Measurements from ENCODE around the gene ZNF554.

The ZNF554 gene

DNA sequence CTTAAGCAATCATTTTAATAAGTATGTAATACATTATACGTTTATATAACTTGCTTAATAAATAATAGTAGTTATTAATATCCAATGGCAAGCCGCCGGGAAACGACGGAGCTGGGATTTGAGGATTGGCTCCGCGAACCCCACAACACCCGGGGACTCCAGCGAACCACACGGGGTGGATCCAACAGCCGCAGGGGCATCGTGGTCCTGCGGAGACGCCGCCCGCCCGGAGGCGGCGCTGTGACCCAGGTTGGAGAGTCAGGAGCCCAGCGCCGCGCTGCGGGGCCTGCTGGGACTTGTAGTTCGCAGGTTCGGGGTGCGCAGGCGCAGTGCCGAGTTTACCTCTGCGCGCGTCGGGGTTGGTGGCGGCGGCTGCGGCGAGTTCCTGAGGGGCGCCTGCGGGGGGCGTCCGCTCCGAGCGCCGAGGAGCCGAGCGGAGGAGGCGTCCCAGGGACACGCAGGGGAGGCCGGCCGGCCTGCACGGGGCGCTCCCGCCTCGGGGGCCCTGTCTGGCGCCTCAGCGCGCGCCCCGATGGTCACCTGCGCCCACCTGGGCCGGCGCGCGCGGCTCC, at the start of gene ZNF554:
TSS of gene ZNF554 (plus strand) at position 329 of the 572 bp plus-strand sequence. CDS start at position 533, 204 bp downstream.
- DNase-seq (ENCODE audit: low read depth in 2 of 2), result peak; percentile 81 to 84

DNA sequence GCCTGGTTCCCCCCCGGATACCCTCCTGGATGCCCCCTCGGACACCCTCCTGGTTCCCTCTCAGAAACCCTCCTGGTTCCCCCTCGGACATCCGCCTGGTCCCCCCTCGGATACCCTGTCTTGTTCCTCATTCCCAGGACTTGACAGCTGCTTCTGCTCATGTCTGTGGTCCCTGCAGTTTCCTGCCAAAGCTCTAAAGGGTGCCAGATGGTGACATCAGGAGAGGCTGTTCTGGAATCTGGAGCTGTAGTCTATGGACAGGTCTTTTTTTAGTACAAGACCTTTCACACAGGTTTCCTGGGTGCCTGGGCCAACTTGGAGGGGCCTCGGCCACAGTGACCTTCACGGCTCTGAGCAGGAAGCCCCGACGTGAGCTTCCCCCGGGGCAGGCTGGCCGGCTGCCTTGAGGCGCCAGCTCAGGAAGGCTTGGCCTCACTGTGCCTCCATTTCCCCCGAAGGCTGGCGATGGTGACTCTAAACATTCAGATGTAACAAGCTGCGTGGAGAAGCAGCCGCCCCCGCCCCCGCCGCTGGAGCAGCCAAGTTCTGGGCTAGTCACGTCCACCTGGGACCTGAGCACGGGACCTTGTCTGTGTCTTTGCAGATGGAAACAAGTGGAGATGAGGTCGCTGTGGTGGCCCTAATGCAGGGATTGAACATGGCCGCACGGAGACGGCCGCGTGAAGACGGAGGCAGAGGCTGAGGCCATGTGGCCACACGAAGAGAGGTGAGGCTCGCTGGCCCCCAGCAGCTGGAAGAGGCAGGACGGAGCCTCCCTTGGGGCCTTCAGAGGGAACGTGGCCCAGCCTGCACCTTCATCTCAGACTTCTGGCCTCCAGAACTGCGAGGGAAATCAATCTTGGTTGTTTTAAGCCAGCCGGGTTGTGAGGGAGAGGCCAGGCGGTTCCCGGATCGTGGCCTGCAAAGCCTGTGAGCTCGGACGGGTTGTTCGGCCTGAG, 49.3 kb upstream of the ZNF554 start:
- no peak for DNase-seq (ENCODE audit: low read depth in 2 of 2)

DNA sequence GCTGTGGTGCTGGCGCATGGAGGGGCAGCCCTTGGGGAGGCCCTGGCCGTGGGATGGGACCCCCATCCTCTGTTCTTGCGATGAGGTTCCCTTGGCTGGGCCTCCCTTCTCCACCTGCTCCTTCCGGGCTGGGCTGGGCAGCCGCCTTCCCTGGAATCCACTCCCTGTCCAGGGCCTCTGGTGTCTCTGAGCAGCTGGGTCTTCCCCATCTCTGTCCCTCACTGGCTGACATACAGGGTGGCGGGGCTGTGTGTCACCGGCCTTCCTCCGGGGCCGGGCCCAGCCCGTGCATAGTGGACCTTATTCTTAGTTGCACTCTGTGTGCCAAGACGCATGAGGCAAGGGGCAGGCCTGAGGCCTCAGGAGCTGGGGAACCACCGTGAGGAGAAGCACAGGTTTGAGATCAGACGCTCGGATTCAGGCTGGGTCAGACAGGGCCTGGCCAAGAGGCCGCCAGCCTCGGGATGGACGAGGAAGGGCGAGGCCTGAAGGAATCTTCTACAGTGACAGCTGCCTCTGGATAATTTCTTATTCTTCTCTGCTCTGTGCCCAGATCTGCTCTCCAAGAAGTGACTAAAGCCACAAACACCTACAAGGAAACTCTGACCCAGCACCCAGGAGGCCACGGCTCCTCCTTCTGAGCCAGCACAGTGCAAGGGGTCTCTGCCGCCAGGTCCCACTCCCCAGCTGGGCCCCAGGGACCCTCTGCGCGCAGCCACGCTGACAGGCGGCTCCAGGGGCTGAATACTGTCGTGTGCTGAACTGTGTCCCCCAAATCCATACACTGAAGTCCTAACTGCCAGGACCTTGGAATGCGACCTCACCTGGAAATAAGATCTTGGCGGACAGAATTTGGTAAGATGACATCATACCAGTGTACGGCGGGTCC, 47.6 kb upstream of the ZNF554 start:
- DNase-seq (ENCODE audit: low read depth in 2 of 2), result no peak

DNA sequence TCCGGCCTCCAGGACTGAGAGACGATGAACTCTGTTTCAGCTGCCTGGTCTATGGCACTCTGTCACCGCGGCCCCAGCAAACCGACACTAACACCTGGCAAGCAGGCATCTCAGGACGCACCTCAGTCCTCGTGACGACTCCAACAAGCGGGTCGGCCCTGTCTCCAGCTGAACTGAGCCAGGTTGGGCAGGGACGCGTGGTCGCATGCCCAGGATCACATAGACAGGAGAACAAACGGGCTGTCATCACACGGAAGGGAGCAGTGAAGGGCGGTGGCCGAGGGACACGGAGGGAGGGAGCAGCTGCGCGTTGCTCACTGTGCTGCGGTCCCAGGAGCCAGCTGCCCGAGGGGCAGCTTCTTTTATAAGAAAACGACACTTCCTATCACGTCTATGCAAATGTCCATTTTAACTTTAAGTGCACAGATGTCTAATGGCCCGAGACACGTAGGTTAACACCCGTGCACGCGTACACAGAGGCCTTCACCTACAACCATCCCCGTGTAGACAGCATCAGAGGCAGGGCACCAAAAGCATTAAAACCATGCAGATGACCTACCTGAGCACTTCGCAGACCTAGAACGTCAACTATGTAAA, 45.5 kb upstream of the ZNF554 start:
- DNase-seq (ENCODE audit: low read depth in 2 of 2), result no peak

DNA sequence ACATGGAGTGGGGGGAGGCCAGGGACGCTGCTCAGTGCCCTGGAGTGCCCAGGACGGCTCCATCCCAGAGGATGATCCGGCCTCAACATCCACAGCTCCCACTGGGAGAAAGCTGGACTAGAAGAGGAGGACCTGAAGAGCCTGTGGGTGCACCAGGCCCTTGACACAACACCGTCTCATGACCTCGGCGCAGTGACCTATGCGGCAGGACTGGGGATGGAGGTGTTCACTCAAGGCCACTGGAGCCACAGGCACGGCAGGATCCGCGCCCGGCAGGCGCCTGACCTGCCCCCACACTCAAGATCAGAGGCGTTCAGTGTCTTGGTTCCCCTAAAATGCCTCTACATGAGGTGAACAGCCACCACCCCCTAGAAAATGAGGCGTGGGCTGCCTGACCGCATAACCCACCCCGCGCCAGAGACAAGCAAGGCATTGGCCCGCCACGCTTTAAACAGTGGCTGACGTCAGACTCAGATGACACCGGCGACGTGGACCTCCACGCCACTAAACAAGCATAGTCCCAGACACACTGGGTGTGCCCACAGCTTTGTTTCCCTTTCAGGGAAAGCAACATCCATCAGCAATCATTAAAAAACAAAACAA, 44.6 kb upstream of the ZNF554 start:
- no peak for DNase-seq (ENCODE audit: low read depth in 2 of 2)

DNA sequence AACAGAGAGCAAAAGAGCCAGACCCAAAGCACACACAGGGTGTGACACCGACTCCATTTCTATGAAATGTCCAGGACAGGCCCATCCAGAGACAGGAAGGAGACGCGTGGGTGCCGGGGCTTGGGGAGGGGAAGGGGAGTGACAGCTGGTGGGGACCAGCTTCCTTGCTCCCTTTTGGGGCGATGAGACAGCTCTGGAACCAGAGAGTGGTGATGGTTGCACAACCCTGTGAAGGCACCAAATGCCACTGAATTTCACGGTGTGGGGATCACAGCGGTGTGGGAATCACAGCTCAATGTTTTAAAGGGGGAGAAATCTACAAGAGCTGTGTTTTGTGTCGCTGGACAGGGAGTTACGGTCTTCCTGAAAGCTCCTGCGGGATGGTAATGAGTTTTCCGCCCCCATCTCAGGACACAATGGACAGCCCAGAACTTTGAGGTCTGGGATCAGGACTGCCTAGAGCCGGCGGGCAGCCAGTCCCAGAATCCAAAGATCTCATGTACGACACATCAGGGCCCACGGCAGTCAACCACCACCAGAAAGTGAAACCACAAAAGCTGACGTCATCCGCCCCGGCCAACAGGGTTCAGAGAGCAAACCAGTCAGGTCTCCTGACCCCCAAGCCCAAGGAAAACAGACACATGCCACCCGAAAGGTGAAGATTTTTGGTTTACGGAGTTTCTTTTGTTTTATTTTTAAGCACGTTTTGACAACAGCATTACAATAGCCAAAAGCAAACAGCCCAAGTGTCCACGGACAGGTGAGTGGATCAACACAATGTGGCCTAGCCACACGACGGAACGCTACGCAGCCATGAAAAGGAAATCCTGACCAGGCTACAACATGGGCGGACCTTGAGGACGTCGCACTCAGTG, 43.9 kb upstream of the ZNF554 start:
- no peak for DNase-seq (ENCODE audit: low read depth in 2 of 2)

DNA sequence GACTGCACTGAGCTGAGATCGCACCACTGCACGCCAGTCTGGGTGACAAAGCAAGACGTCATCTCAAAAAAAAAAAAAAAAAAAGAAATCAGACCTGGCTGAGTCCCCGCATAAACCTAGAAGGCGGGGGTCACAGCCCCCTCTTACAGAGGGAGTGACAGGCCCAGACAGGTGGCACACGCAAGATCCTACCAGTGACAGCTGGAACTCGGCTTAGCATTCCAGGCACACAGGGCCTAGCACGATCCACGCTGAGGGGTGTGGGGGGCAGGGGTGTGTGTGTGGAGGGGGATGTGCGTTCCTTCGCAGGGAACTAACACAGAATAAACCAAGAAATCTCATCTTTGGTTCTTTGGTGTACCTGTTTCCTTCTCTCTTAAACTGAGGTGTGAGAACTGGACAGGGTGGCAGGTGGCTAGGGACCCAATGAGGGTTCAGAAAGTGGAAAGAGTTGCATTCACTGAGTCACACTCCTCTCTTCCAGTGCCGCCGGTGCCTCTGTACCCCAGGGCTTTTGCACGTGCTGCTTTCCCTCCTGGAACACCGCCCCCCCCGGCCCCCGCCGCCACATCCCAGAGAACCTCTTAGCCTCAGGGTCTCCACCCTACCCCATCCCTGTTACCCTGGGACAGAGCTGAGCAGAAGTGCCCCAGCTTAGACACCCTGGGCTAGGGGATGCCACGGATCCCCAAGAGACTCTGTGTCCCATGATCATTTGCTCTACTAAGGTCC, 41.5 kb upstream of the ZNF554 start:
- DNase-seq (ENCODE audit: low read depth in 2 of 2), result no peak

DNA sequence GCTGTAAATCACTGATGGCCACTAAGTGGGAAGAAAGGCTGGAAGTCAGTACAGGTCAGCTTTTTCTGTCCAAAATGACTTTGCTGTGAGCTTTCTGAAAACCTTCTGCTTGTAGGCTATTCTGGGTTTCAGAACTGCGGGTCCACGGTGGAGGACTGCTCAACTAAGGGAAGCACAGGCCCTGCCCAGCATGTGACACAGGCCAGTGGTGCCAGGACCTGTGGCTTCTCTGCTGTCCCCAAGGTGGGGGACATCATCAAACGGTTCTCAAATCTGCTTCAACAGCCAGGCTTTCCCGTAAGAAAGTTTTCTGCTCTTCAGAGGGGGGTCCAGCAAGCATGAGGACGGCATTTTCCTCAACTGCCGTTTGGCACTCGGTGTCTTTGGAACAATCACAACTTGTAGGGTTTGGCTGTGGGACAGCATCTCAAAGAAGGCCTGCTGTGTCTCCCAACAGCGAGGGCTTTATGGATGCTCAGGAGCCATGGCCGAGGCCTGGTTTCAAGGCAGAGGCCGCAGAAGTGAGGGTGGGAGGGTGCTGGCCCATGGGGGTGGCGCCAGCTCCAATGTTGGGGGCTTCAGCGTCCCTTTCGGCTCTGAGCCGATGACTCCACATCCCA, 40.4 kb upstream of the ZNF554 start:
- DNase-seq (ENCODE audit: low read depth in 2 of 2), result no peak

DNA sequence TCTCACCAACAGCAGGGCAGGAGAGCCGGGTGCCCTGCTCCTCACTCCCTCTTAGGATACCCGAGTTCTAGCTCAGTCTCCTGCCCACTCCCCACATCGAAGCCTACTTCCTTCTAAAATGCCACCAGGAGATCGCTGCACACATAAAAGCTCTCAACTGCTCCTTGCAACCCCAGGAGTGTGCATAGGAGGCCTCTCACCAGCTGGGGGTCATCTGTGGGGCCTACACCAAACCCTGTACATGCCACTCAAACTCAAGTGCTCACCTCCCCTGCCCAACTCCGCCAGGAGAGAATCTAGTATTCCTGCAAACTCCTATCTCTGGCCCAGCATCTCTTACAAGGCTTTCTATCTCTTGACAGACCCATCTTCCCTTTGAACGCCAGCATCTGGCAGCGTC, 39.4 kb upstream of the ZNF554 start:
- DNase-seq (ENCODE audit: low read depth in 2 of 2), result no peak

DNA sequence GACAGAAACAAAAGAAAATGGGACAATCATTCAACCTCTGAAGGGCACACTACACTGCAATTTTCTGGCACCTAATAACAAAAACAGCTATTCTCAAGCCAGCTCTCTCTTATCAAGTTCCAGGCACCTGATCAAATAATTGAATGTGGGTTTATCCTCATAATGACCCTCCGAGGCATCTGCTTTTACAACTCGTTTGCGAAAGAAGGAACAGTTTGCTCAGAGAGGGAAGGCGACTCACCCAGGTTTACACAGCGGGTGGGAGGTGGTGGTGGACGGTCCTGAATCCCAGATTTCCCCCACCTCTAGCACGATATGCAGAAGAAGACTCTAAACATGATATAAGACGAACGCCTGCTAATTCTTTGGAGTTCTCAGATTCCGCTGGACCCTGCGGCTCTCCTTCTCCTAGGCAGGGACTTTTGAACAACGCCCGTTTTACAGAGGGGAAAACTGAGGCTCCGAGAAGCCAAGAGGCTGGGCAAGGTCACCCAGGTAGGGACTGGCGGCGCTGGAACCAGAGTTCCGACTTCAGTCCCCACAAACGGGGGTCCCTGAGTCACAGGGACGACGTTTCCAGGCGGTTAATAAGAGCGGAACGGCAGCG, 37.2 kb upstream of the ZNF554 start:
- no peak for DNase-seq (ENCODE audit: low read depth in 2 of 2)

DNA sequence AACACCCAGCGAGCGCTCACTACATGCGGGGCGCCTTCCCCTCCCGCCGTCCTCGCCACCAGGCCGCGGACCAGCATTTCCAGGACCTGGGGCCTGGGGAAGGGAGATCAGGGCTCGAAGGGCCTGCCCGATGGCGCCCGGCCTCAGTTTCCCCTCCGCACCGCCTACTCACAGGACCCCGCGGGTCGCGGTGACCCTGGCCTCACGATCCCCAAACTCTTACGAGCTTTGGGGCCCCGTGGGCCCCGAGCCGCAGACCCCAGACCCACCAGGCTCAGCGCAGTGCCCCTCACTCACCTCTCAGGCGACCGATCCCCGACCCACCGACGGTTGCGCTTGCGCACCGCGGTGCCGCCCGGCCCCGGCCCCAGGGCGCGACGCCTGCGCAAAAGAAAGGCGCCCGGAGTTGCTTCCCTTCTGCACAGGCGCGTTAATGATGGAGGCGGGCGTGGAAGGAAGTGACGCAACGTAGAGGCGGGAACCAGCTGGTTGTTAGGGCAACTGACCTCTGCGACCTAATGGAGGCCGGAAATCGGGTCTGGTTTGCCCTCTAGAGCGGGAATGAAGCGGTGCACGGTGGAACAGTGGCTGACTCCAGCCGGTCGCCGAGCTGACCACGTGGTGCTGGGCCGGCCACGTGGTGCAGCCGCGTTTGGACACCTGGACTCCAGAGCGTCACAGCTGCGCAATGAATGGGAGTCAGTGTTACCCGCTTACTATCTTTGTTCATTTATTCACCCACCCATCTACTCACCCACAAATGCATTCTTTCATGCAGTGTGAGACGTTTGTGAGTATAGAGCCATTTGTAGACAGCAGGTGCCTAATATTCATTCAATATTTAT, 36.5 kb upstream of the ZNF554 start, which contains the start of gene SGTA:
TSS of gene SGTA (minus strand) at position 338 of the 845 bp plus-strand sequence. CDS start 14,205 bp downstream, outside the sequence.
- peak; percentile 93 to 94 for DNase-seq (ENCODE audit: low read depth in 2 of 2)

DNA sequence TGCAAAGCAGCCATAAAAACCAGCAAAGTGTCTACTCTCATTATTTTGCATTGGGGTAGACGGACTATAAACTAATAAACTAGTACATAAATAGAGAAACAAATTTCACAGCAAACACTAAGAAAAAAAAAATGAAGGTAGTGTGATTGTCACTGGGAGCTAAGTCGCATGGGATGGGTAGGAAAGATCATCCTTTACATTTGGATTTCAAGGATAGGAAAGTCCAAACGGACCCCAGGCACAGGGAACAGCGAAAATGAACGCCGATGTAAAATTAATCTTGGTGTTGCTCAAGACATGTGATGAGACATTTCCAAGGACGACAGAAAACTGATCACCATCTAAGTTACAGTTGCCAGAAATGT, 35.9 kb upstream of the ZNF554 start:
- no peak for DNase-seq (ENCODE audit: low read depth in 2 of 2)

DNA sequence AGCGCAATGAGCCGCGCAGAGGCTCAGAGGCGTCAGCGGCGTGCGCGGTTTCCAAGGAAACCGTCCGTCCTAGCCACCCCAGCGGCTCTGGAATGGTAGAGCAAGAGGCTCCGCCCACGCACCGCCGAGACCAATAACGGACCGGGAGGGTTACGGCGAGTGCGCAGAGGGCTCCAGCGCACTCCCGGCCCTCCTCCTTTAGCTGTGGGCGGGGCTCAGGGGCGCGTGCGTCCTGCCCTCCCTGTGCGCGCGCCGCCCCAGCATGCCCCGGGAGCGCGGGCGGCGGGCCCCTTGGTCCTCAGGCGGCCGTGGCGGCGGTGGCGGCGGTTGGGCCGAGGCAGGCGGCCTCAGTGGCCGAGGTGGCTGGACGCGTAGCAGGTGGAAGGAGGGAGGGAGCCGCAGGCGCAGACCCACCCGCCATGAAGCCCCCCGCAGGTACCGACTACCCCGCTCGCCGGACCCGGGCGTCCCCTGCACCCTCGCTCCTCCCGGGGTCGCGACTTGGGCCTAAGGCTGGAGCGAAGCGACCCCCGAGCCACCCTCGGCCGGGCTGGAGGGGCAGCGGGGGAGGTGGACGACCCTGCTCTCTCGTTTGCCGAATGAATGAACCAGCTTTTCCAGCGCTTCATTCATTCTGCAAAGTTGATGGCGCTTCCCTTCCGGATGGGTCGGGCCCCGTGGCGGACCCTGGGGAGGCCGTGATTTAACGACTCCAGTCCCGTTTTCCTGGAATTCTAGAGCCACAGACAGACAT, 34.2 kb upstream of the ZNF554 start, which contains the start of gene THOP1:
TSS of gene THOP1 (plus strand) at position 260 of the 754 bp plus-strand sequence. CDS start at position 420, 160 bp downstream.
- DNase-seq (ENCODE audit: low read depth in 2 of 2), result peak; percentile 96 to 97

DNA sequence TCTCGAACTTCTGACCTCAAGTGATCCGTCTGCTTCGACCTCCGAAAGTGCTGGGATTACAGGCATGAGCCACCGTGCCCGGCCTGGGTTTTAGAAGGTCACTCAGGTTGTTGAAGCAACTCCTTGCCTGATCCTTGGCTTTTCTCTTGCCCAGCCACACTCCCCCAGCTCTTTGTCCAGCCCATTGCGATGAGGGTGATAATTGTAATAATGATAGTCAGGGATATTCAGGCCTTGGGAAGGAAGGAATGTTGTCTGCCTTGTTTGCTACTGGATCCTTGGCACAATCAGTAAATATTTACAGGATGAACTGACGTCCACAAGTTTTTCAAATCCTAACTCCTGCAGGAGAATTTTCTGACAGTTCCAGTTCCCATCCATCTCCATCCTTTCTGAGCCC, 32.6 kb upstream of the ZNF554 start:
- DNase-seq (ENCODE audit: low read depth in 2 of 2), result no peak

DNA sequence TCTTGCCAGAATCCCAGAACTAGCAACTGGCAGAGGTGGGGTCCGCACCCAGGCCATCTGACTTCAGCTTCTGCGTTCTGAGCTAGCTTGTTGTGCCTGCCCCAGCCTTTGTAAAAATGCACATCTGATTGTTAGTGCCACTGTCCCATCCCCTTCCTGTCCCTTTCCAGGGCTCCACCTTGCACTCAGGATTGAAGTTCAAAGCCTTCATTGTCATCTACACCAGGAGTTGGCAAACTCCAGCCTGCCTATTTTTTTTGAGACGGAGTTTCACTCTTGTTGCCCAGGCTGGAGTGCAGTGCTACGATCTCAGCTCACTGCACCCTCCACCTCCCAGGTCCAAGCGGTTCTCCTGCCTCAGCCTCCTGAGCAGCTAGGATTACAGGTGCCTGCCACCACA, 31.4 kb upstream of the ZNF554 start:
- no peak for DNase-seq (ENCODE audit: low read depth in 2 of 2)

DNA sequence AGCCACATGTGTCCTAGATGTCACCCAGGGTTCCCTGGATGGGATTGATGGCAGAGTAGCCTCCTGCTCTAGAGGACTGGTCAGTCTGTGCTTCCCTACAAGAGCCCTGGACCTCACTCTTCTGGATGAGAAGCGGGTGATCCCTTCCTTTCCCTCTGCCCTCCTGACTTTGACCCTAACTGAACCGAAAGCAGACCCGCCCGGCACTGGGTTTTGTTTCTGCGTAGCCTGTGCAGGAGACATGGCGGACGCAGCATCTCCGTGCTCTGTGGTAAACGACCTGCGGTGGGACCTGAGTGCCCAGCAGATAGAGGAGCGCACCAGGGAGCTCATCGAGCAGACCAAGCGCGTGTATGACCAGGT, 29.5 kb upstream of the ZNF554 start:
- no peak for DNase-seq (ENCODE audit: low read depth in 2 of 2)

Data from fibroblast of skin of left biceps (primary cell).